Measurements from ENCODE around the gene SLC25A34.

The SLC25A34 gene

DNA sequence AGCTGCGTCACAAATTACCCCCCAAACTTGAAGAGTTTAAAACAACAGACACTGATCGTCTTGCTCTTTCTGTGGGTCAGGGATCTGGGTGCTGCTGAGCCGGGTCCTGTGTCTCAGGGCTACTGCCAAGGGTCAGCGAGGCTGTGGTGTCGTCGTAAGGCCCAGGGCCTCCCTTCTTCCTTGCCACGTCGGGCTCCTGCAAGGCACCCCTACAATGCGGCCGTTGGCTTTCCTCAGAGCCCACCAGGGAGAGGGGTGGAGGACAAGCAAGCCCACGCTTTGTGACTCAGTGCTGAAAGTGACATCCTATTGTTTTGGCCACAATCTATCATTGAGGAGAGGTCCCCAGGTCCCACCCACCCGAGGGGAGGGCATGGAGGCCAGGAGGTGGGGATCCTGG, 14.9 kb downstream of the SLC25A34 start (continued):
- TF ChIP-seq, protein P1, sequence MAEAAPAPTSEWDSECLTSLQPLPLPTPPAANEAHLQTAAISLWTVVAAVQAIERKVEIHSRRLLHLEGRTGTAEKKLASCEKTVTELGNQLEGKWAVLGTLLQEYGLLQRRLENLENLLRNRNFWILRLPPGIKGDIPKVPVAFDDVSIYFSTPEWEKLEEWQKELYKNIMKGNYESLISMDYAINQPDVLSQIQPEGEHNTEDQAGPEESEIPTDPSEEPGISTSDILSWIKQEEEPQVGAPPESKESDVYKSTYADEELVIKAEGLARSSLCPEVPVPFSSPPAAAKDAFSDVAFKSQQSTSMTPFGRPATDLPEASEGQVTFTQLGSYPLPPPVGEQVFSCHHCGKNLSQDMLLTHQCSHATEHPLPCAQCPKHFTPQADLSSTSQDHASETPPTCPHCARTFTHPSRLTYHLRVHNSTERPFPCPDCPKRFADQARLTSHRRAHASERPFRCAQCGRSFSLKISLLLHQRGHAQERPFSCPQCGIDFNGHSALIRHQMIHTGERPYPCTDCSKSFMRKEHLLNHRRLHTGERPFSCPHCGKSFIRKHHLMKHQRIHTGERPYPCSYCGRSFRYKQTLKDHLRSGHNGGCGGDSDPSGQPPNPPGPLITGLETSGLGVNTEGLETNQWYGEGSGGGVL (tag by site-specific recombination; IDR thresholded peaks at IDR 0.05) = no peak
- TF ChIP-seq ZEB2 (tag by site-specific recombination; IDR thresholded peaks at IDR 0.05) (no peak), ZNF548 (tag by site-specific recombination; IDR thresholded peaks at IDR 0.05) (no peak), ZNF670 (tag by site-specific recombination; IDR thresholded peaks at IDR 0.05; ENCODE audit: low read depth) (no peak)

GRCh38 chr1:15751717-15752116, 15.7 kb downstream of the SLC25A34 start:
- H3K36me3 ChIP-seq (ENCODE audit: control insufficient read depth in 2 of 2, insufficient read depth in 1 of 2, low read length in 2 of 2) = no peaks in the 10 kb centered on the region
- no peaks in the 10 kb centered on the region for H3K9me3 ChIP-seq (ENCODE audit: control insufficient read depth, insufficient read depth, low read depth, low read length)
- ChIA-PET POLR2A (no interaction called here), CTCF (interaction anchor here (0.6 kb wide), 1 partner anchor 10 kb away, joined by 3 read pairs; no protein-coding TSS in a partner anchor)
- no peak overlapping the region for H3K4me3 ChIP-seq (ENCODE audit: low read depth, low read length)
- H3K27ac ChIP-seq (ENCODE audit: extremely low read depth, low read depth, low read length) = no peak overlapping the region
- TF ChIP-seq ZSCAN18 (tag by site-specific recombination; IDR thresholded peaks at IDR 0.05) (no peak), ZNF280C (tag by site-specific recombination; IDR thresholded peaks at IDR 0.05) (no peak), ZNF394 (tag by site-specific recombination; IDR thresholded peaks at IDR 0.05; ENCODE audit: borderline replicate concordance) (no peak)
- TF ChIP-seq, protein P2, sequence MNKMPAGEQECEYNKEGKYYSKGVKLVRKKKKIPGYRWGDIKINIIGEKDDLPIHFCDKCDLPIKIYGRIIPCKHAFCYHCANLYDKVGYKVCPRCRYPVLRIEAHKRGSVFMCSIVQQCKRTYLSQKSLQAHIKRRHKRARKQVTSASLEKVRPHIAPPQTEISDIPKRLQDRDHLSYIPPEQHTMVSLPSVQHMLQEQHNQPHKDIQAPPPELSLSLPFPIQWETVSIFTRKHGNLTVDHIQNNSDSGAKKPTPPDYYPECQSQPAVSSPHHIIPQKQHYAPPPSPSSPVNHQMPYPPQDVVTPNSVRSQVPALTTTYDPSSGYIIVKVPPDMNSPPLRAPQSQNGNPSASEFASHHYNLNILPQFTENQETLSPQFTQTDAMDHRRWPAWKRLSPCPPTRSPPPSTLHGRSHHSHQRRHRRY (tag by site-specific recombination; IDR thresholded peaks at IDR 0.05) = no peak
- H3K4me1 ChIP-seq (ENCODE audit: control insufficient read depth, insufficient read depth, low read length) = no peaks in the 10 kb centered on the region

DNA sequence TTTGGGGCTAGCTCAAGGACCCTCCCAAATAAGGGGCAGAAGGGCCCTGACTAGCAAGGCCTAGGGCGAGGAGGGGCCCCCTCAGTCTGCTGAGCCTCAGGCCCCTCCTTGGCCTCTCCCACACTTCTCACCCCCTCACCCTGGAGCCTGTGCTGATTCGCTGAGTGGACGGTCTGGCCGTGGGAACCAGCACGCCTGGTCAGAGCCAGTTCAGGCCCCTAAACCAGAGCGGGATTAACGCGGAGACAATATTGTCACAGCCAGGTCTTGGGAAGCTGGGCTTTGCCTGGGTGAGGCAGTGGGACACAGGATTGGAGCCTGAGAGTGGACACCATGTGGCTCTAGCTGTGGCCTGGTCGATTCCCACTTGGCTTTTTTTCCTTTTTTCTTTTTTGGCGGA, 17.7 kb downstream of the SLC25A34 start:
- Histone ChIP-seq H3K4me1 (ENCODE audit: control insufficient read depth, insufficient read depth, low read length) (0 out of 2 replicates have a peak, but pooled peaks cover 3% of the 10 kb centered on the region), H3K9me3 (ENCODE audit: control insufficient read depth, insufficient read depth, low read depth, low read length) (no peaks in the 10 kb centered on the region), H3K27ac (ENCODE audit: extremely low read depth, low read depth, low read length) (no peak overlapping the region), H3K4me3 (ENCODE audit: low read depth, low read length) (no peak overlapping the region), H3K36me3 (ENCODE audit: control insufficient read depth in 2 of 2, insufficient read depth in 1 of 2, low read length in 2 of 2) (no peaks in the 10 kb centered on the region)
- ChIA-PET POLR2A (no interaction called here), CTCF (interaction anchor here (1.6 kb wide), 1 partner anchor 12 kb away, joined by 5 read pairs; no protein-coding TSS in a partner anchor)
- 0 out of 2 replicates have a peak, but pooled peaks have one; percentile 16 for TF ChIP-seq ZFHX2 (tag by site-specific recombination; conservative IDR thresholded peaks at IDR 0.05)
- TF ChIP-seq REPIN1 (tag by site-specific recombination; IDR thresholded peaks at IDR 0.05; ENCODE audit: low read depth) = no peak
- no peak for TF ChIP-seq ZNF529 (tag by site-specific recombination; IDR thresholded peaks at IDR 0.05; ENCODE audit: insufficient replicate concordance)

DNA sequence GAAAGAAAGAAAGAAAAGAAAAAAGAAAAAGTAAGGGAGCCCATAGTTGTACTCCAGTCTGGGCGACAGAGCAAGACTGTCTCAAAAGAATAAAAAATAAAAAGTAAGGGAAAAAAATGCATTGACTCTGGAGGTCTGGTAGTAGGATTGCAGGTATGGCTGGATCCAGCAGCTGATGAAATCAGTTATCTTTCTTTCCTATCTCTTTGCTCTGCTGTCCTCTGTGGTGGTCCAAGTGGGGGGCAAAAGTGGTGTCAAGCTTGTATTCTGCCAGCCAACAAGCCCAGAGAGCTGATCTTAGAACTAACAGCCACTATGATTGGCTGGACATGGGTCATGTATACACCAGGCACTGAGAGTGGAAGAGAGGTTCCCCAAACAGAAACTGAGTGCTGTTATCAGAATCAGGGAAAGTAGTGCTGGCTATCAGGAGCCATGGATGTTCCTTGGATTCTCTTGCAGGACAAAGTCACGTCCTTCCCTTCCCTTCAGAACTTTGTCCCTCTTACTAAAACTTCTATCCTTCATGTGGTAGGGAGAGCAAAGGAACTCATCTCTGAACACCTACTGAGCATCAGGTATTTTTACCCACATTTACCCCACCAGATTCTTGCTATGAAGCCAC, 19.1 kb downstream of the SLC25A34 start:
- TF ChIP-seq, protein P3, sequence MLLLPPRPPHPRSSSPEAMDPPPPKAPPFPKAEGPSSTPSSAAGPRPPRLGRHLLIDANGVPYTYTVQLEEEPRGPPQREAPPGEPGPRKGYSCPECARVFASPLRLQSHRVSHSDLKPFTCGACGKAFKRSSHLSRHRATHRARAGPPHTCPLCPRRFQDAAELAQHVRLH (tag by site-specific recombination; IDR thresholded peaks at IDR 0.05) = peak; percentile 64; the same call in 1 of the 2 replicates
- peak; percentile 42 for TF ChIP-seq GLIS1 (tag by site-specific recombination; IDR thresholded peaks at IDR 0.05)
- TF ChIP-seq, protein P4, sequence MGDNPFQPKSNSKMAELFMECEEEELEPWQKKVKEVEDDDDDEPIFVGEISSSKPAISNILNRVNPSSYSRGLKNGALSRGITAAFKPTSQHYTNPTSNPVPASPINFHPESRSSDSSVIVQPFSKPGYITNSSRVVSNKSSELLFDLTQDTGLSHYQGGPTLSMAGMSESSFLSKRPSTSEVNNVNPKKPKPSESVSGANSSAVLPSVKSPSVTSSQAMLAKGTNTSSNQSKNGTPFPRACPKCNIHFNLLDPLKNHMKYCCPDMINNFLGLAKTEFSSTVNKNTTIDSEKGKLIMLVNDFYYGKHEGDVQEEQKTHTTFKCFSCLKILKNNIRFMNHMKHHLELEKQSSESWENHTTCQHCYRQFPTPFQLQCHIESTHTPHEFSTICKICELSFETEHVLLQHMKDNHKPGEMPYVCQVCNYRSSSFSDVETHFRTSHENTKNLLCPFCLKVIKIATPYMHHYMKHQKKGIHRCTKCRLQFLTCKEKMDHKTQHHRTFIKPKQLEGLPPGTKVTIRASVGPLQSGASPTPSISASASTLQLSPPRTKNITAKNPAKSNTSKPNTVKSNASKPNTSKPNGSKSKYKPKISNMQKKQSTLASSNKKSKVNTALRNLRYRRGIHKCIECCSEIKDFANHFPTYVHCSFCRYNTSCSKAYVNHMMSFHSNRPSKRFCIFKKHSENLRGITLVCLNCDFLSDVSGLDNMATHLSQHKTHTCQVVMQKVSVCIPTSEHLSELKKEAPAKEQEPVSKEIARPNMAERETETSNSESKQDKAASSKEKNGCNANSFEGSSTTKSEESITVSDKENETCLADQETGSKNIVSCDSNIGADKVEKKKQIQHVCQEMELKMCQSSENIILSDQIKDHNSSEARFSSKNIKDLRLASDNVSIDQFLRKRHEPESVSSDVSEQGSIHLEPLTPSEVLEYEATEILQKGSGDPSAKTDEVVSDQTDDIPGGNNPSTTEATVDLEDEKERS (tag by site-specific recombination; IDR thresholded peaks at IDR 0.05) = 0 out of 2 replicates have a peak, but pooled peaks have one; percentile 60
- TF ChIP-seq ZNF335 (tag by site-specific recombination; conservative IDR thresholded peaks at IDR 0.05) = no peak
- Histone ChIP-seq H3K27ac (ENCODE audit: extremely low read depth, low read depth, low read length) (no peak overlapping the region), H3K4me3 (ENCODE audit: low read depth, low read length) (no peak overlapping the region), H3K36me3 (ENCODE audit: control insufficient read depth in 2 of 2, insufficient read depth in 1 of 2, low read length in 2 of 2) (no peaks in the 10 kb centered on the region), H3K4me1 (ENCODE audit: control insufficient read depth, insufficient read depth, low read length) (0 out of 2 replicates have a peak, but pooled peaks cover 3% of the 10 kb centered on the region), H3K9me3 (ENCODE audit: control insufficient read depth, insufficient read depth, low read depth, low read length) (no peaks in the 10 kb centered on the region)
- ChIA-PET POLR2A (interaction anchor here (1.8 kb wide), 1 partner anchor 11 kb away, joined by 5 read pairs; no protein-coding TSS in a partner anchor), CTCF (interaction anchor here (0.6 to 1.1 kb wide), 2 partner anchors 9 to 14 kb away, joined by 4 read pairs; no protein-coding TSS in a partner anchor)

Measured in HEK293 (cell line).